NCI-H82 (cell line): ENCODE results near the gene SLC17A5.
A peak's percentile ranks its signal among the peaks of the same experiment; 100 is the strongest.
"Not testable (repeated sequence)": the region's sequence is repeated elsewhere in the genome, so short reads cannot be mapped to it uniquely, and the experiment has no call there.

ENCODE experiments used
- DNase-seq: peaks from one replicate; lab custom pipeline; 2025; lab: John Stamatoyannopoulos, UW

SLC17A5 gene

GRCh38 chr6:73614802-73615201 is 39.0 kb downstream of the SLC17A5 start:
- peak; percentile 65 for DNase-seq

GRCh38 chr6:73613806-73614536 is 39.8 kb downstream of the SLC17A5 start:
- no peak for DNase-seq

- DNase-seq: no peak
Observed at GRCh38 chr6:73612611-73613010, 41.2 kb downstream of the SLC17A5 start.

- DNase-seq: peak; percentile 24
Observed at GRCh38 chr6:73610444-73611275, 43.1 kb downstream of the SLC17A5 start.

GRCh38 chr6:73608761-73609160 is 45.0 kb downstream of the SLC17A5 start:
- DNase-seq: no peak

- no peak for DNase-seq
Observed at GRCh38 chr6:73606428-73606827, 47.4 kb downstream of the SLC17A5 start.

- DNase-seq: no peak
Observed at GRCh38 chr6:73604461-73604860, 49.3 kb downstream of the SLC17A5 start.

- DNase-seq: no peak
Observed at GRCh38 chr6:73604020-73604419, 49.8 kb downstream of the SLC17A5 start.

- DNase-seq: no peak
Observed at GRCh38 chr6:73586416-73586974, 67.3 kb downstream of the SLC17A5 start.

GRCh38 chr6:73585566-73586415 is 68.0 kb downstream of the SLC17A5 start:
- DNase-seq: peak; percentile 25

- no peak for DNase-seq
Observed at GRCh38 chr6:73581293-73581692, 72.5 kb downstream of the SLC17A5 start.

GRCh38 chr6:73580247-73581149 is 73.3 kb downstream of the SLC17A5 start:
- DNase-seq: no peak

GRCh38 chr6:73579851-73580246 is 73.9 kb downstream of the SLC17A5 start:
- no peak for DNase-seq

- no peak for DNase-seq
Observed at GRCh38 chr6:73579389-73579788, 74.4 kb downstream of the SLC17A5 start.

- no peak for DNase-seq
Observed at GRCh38 chr6:73577676-73578075, 76.1 kb downstream of the SLC17A5 start.

GRCh38 chr6:73572531-73572930 is 81.3 kb downstream of the SLC17A5 start:
- not testable (repeated sequence) for DNase-seq

- not testable (repeated sequence) for DNase-seq
Observed at GRCh38 chr6:73571218-73572181, 82.3 kb downstream of the SLC17A5 start.

GRCh38 chr6:73569121-73569520 is 84.7 kb downstream of the SLC17A5 start:
- no peak for DNase-seq

- no peak for DNase-seq
Observed at GRCh38 chr6:73566954-73567591, 86.7 kb downstream of the SLC17A5 start.
